Measurements from ENCODE around the gene AKNAD1.

DNA sequence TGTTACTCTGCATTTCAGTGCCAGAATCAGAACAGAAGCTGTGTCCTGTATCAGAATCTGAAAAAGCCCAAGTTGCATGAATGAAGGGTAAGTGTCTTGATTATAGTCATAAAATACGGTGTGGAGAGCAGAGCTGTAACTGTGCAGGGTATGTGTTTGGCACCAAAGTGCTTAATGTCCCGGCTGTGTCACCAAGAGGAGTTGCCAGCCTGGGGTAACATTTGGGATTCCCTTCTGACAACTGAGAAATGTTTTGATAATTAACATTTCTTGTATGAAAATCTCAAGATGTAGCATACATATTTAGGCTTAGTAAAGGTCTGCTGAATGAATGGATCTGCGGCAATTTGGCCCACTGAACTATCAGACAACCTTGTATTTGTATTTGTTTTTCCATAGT lies 33.3 kb downstream of the AKNAD1 start:
- no peak for TF ChIP-seq CTCF (IDR thresholded peaks at IDR 0.05)
- TF ChIP-seq POLR2A (IDR thresholded peaks at IDR 0.05), result no peak
